Measurements from ENCODE around the gene KCNMA1. TPM values are rescaled to one million over a fixed set of nuclear protein-coding genes. Genes with fewer than 3 reads are reported as not detected.

Gene KCNMA1
- total RNA-seq, 1 donor from 2014 or later = 2.5 TPM

GRCh38 chr10:77011874-77012811, 625.5 kb downstream of the KCNMA1 start:
- intact Hi-C loops (cut with micrococcal nuclease) = no loop called here
- ATAC-seq = peak; percentile 78
- no peak for DNase-seq

- ATAC-seq = no peak
- DNase-seq = no peak
- intact Hi-C loops (cut with micrococcal nuclease) = no loop called here
Observed at GRCh38 chr10:77010430-77010829, 627.2 kb downstream of the KCNMA1 start.

- intact Hi-C loops (cut with micrococcal nuclease) = no loop called here
- no peak for ATAC-seq
- DNase-seq = no peak
Observed at GRCh38 chr10:77007834-77008233, 629.8 kb downstream of the KCNMA1 start.

- DNase-seq = no peak
- intact Hi-C loops (cut with micrococcal nuclease) = no loop called here
- no peak for ATAC-seq
Observed at GRCh38 chr10:77006836-77007511, 630.6 kb downstream of the KCNMA1 start.

GRCh38 chr10:77005871-77006270, 631.7 kb downstream of the KCNMA1 start:
- intact Hi-C loops (cut with micrococcal nuclease) = no loop called here
- no peak for DNase-seq
- ATAC-seq = no peak

GRCh38 chr10:77004917-77005564, 632.6 kb downstream of the KCNMA1 start:
- ATAC-seq (peak; percentile 82), DNase-seq (no peak)
- intact Hi-C loops (cut with micrococcal nuclease) = no loop called here

- intact Hi-C loops (cut with micrococcal nuclease) = no loop called here
- ATAC-seq (no peak), DNase-seq (no peak)
Observed at GRCh38 chr10:77002872-77003271, 634.7 kb downstream of the KCNMA1 start.

GRCh38 chr10:77001206-77001605, 636.4 kb downstream of the KCNMA1 start:
- intact Hi-C loops (cut with micrococcal nuclease) = no loop called here
- ATAC-seq = no peak
- DNase-seq = no peak

- intact Hi-C loops (cut with micrococcal nuclease) = no loop called here
- no peak for DNase-seq
- no peak for ATAC-seq
Observed at GRCh38 chr10:76998451-76998850, 639.2 kb downstream of the KCNMA1 start.

- DNase-seq (no peak), ATAC-seq (no peak)
- intact Hi-C loops (cut with micrococcal nuclease) = no loop called here
Observed at GRCh38 chr10:76997631-76998030, 640.0 kb downstream of the KCNMA1 start.

GRCh38 chr10:76995023-76995422, 642.6 kb downstream of the KCNMA1 start:
- ATAC-seq (no peak), DNase-seq (no peak)
- intact Hi-C loops (cut with micrococcal nuclease) = no loop called here

- DNase-seq = no peak
- intact Hi-C loops (cut with micrococcal nuclease) = no loop called here
- no peak for ATAC-seq
Observed at GRCh38 chr10:76993213-76993612, 644.4 kb downstream of the KCNMA1 start.

GRCh38 chr10:76992467-76992866, 645.1 kb downstream of the KCNMA1 start:
- intact Hi-C loops (cut with micrococcal nuclease) = no loop called here
- DNase-seq = no peak
- ATAC-seq = no peak

GRCh38 chr10:76991621-76992020, 646.0 kb downstream of the KCNMA1 start:
- ATAC-seq = peak; percentile 46
- intact Hi-C loops (cut with micrococcal nuclease) = no loop called here
- DNase-seq = peak; percentile 24

- ATAC-seq = no peak
- no peak for DNase-seq
- intact Hi-C loops (cut with micrococcal nuclease) = no loop called here
Observed at GRCh38 chr10:76990561-76990960, 647.0 kb downstream of the KCNMA1 start.

- peak; percentile 90 for ATAC-seq
- intact Hi-C loops (cut with micrococcal nuclease) = no loop called here
Observed at GRCh38 chr10:76984559-76985443, 652.8 kb downstream of the KCNMA1 start.

GRCh38 chr10:76983624-76984023, 654.0 kb downstream of the KCNMA1 start:
- intact Hi-C loops (cut with micrococcal nuclease) = no loop called here
- ATAC-seq (no peak), DNase-seq (no peak)

More at GRCh38 chr10:76984559-76985443, 652.8 kb downstream of the KCNMA1 start:
- peak; percentile 77 for DNase-seq

GRCh38 chr10:76982671-76983070, 654.9 kb downstream of the KCNMA1 start:
- DNase-seq (no peak), ATAC-seq (no peak)
- intact Hi-C loops (cut with micrococcal nuclease) = no loop called here

GRCh38 chr10:76981251-76981650, 656.4 kb downstream of the KCNMA1 start:
- ATAC-seq = no peak
- intact Hi-C loops (cut with micrococcal nuclease) = no loop called here
- DNase-seq = no peak
